Measurements from ENCODE around the gene GRID1. TPM values are rescaled to one million over a fixed set of nuclear protein-coding genes. Genes with fewer than 3 reads are reported as not detected.
"Not testable (repeated sequence)": the region's sequence is repeated elsewhere in the genome, so short reads cannot be mapped to it uniquely, and the experiment has no call there.

GRID1 gene
- total RNA-seq, 1 experiment from 2014 or later = 5.6 TPM

DNA sequence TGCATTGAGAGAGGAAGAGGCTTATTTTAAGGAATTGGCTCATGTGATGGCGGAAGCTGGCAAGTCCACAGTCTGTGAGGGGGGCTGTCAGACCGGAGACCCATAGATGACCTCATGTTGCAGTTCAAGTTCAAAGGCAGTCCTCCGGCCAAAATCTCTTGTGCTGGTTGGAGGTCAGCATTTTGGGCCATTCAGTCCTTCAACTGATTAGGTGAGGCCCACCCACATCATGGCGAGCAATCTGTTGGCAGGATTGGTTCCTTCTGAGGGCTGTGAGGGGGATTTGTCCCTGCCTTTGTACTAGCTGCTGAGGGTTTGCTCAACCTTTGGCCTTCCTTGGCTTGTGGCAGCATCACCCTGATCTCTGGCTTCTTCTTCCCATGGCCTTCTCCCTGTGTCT lies 290.1 kb downstream of the GRID1 start:
- POLR2A ChIA-PET; ATAC-seq; intact Hi-C loops (cut with micrococcal nuclease): not testable (repeated sequence)

GRCh38 chr10:86075512-86075911 lies 291.1 kb downstream of the GRID1 start:
- Histone ChIP-seq H3K27ac (ENCODE audit: low read depth, low read length) (no peak overlapping the region), H3K4me1 (ENCODE audit: control insufficient read depth in 1 of 2, insufficient read depth in 2 of 2, low read length in 2 of 2) (peaks cover 13 to 30% of the 10 kb centered on the region in 2 experiments), H3K36me3 (ENCODE audit: control insufficient read depth in 1 of 2, insufficient read depth in 2 of 2, low read length in 2 of 2) (no peaks in the 10 kb centered on the region), H3K4me2 (ENCODE audit: low read length) (no peak overlapping the region), H3K9ac (ENCODE audit: low read length) (no peak overlapping the region), H3K4me3 (replicated peaks in 1 of 2; ENCODE audit: low read depth in 1 of 2, low read length in 2 of 2) (no peak overlapping the region), H3K9me2 (ENCODE audit: insufficient read depth) (no peaks in the 10 kb centered on the region), H4K20me1 (ENCODE audit: insufficient read depth) (no peaks in the 10 kb centered on the region), H3K27me3 (ENCODE audit: insufficient read depth, low read length) (no peaks in the 10 kb centered on the region), H3K79me2 (ENCODE audit: insufficient read depth, low read length) (no peaks in the 10 kb centered on the region), H3K9me3 (ENCODE audit: control insufficient read depth in 1 of 2, insufficient read depth in 1 of 2, low read depth in 1 of 2, low read length in 2 of 2) (no peaks in the 10 kb centered on the region), H2AFZ (ENCODE audit: low read depth, low read length, poor library complexity, severe bottlenecking) (no peak overlapping the region)
- ChIA-PET POLR2A (no interaction called here), RAD21 (ENCODE audit: low non-redundant PET in 1 of 2, low total read pairs in 2 of 2, uncharacterized antibody in 2 of 2, unreplicated experiment in 2 of 2) (no interaction called here), CTCF (no interaction called here)
- ATAC-seq (no peak), DNase-seq (ENCODE audit: low read depth, low spot score) (no peak)
- intact Hi-C loops (cut with micrococcal nuclease) = no loop called here
- BruUV-seq (replicated peaks) = no TSS peak
- TF ChIP-seq ELF1 (IDR thresholded peaks at IDR 0.05; ENCODE audit: borderline replicate concordance, low read depth) (no peak), CBX3 (IDR thresholded peaks at IDR 0.05; ENCODE audit: low read depth) (no peak), SP1 (IDR thresholded peaks at IDR 0.05; ENCODE audit: low read depth) (no peak), FOSL1 (IDR thresholded peaks at IDR 0.05; ENCODE audit: low read depth) (no peak), SIN3A (IDR thresholded peaks at IDR 0.05; ENCODE audit: low read depth) (no peak), POLR2A (IDR thresholded peaks at IDR 0.05; ENCODE audit: borderline replicate concordance, extremely low read depth, insufficient read depth, insufficient read length) (no peak), RAD21 (IDR thresholded peaks at IDR 0.05; ENCODE audit: low read depth) (no peak), EZH2phosphoT487 (IDR thresholded peaks at IDR 0.05; ENCODE audit: borderline replicate concordance) (no peak), POLR2AphosphoS5 (IDR thresholded peaks at IDR 0.05; ENCODE audit: low read depth, low read length) (no peak), JUND (IDR thresholded peaks at IDR 0.05) (no peak)
- TF ChIP-seq, protein P1, sequence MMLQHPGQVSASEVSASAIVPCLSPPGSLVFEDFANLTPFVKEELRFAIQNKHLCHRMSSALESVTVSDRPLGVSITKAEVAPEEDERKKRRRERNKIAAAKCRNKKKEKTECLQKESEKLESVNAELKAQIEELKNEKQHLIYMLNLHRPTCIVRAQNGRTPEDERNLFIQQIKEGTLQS (IDR thresholded peaks at IDR 0.05) = no peak
- TF ChIP-seq, protein P2, sequence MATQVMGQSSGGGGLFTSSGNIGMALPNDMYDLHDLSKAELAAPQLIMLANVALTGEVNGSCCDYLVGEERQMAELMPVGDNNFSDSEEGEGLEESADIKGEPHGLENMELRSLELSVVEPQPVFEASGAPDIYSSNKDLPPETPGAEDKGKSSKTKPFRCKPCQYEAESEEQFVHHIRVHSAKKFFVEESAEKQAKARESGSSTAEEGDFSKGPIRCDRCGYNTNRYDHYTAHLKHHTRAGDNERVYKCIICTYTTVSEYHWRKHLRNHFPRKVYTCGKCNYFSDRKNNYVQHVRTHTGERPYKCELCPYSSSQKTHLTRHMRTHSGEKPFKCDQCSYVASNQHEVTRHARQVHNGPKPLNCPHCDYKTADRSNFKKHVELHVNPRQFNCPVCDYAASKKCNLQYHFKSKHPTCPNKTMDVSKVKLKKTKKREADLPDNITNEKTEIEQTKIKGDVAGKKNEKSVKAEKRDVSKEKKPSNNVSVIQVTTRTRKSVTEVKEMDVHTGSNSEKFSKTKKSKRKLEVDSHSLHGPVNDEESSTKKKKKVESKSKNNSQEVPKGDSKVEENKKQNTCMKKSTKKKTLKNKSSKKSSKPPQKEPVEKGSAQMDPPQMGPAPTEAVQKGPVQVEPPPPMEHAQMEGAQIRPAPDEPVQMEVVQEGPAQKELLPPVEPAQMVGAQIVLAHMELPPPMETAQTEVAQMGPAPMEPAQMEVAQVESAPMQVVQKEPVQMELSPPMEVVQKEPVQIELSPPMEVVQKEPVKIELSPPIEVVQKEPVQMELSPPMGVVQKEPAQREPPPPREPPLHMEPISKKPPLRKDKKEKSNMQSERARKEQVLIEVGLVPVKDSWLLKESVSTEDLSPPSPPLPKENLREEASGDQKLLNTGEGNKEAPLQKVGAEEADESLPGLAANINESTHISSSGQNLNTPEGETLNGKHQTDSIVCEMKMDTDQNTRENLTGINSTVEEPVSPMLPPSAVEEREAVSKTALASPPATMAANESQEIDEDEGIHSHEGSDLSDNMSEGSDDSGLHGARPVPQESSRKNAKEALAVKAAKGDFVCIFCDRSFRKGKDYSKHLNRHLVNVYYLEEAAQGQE (IDR thresholded peaks at IDR 0.05; ENCODE audit: low read depth) = no peak
- TF ChIP-seq, protein P3, sequence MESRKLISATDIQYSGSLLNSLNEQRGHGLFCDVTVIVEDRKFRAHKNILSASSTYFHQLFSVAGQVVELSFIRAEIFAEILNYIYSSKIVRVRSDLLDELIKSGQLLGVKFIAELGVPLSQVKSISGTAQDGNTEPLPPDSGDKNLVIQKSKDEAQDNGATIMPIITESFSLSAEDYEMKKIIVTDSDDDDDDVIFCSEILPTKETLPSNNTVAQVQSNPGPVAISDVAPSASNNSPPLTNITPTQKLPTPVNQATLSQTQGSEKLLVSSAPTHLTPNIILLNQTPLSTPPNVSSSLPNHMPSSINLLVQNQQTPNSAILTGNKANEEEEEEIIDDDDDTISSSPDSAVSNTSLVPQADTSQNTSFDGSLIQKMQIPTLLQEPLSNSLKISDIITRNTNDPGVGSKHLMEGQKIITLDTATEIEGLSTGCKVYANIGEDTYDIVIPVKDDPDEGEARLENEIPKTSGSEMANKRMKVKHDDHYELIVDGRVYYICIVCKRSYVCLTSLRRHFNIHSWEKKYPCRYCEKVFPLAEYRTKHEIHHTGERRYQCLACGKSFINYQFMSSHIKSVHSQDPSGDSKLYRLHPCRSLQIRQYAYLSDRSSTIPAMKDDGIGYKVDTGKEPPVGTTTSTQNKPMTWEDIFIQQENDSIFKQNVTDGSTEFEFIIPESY (IDR thresholded peaks at IDR 0.05; ENCODE audit: extremely low read depth, insufficient replicate concordance, low read length) = no peak
- TF ChIP-seq, protein P4, sequence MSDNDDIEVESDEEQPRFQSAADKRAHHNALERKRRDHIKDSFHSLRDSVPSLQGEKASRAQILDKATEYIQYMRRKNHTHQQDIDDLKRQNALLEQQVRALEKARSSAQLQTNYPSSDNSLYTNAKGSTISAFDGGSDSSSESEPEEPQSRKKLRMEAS (IDR thresholded peaks at IDR 0.05) = no peak

More for the DNA sequence above, 290.1 kb downstream of the GRID1 start:
- RAD21 ChIA-PET (ENCODE audit: low non-redundant PET in 1 of 2, low total read pairs in 2 of 2, uncharacterized antibody in 2 of 2, unreplicated experiment in 2 of 2); H2AFZ ChIP-seq (ENCODE audit: low read depth, low read length, poor library complexity, severe bottlenecking); H3K27ac ChIP-seq (ENCODE audit: low read depth, low read length); H3K36me3 ChIP-seq (ENCODE audit: control insufficient read depth in 1 of 2, insufficient read depth in 2 of 2, low read length in 2 of 2); H3K4me3 ChIP-seq (replicated peaks in 1 of 2; ENCODE audit: low read depth in 1 of 2, low read length in 2 of 2); DNase-seq (ENCODE audit: low read depth, low spot score); H3K79me2 ChIP-seq (ENCODE audit: insufficient read depth, low read length); H4K20me1 ChIP-seq (ENCODE audit: insufficient read depth); BruUV-seq (replicated peaks); H3K9me3 ChIP-seq (ENCODE audit: control insufficient read depth in 1 of 2, insufficient read depth in 1 of 2, low read depth in 1 of 2, low read length in 2 of 2); H3K9ac ChIP-seq (ENCODE audit: low read length); CTCF ChIA-PET; H3K27me3 ChIP-seq (ENCODE audit: insufficient read depth, low read length); H3K4me2 ChIP-seq (ENCODE audit: low read length); H3K9me2 ChIP-seq (ENCODE audit: insufficient read depth): not testable (repeated sequence)
- peaks cover 13 to 30% of the 10 kb centered on the region in 2 experiments for H3K4me1 ChIP-seq (ENCODE audit: control insufficient read depth in 1 of 2, insufficient read depth in 2 of 2, low read length in 2 of 2)

All from HCT116 (cell line).